ENCODE measurements around the gene SLC6A3.

DNA sequence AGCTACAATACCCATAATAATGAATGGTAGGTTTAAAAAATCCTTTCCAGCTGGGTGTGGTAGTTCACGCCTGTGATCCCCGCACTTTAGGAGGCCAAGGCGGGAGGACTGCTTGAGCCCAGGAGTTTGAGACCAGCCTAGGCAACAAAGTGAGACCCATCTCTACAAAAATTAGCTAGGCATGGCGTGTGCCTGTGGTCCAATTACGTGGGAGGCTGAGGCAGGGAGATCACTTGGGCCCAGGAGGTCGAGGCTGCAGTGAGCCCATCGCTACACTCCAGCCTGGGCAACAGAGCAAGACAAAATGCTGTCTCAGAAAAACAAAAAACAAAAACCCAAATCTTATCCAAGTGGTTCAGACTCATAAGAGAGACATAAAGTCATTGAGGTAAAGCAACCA is 33.8 kb upstream of the SLC6A3 start:
- TF ChIP-seq CTCF (IDR thresholded peaks at IDR 0.05; ENCODE audit: extremely low read depth in 1 of 2, insufficient read depth in 1 of 2, low read depth in 1 of 2, low read length in 2 of 2) (no peak), POLR2A (IDR thresholded peaks at IDR 0.05; ENCODE audit: low read depth, low read length) (no peak), POLR2AphosphoS5 (IDR thresholded peaks at IDR 0.05; ENCODE audit: insufficient read depth, low read depth, low read length) (no peak), JUN (IDR thresholded peaks at IDR 0.05; ENCODE audit: borderline replicate concordance, insufficient read depth, insufficient read length, low read depth) (no peak), GATA2 (IDR thresholded peaks at IDR 0.05; ENCODE audit: insufficient read depth, insufficient read length, low read depth, low read length) (no peak)
- TF ChIP-seq, protein P1, sequence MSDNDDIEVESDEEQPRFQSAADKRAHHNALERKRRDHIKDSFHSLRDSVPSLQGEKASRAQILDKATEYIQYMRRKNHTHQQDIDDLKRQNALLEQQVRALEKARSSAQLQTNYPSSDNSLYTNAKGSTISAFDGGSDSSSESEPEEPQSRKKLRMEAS (IDR thresholded peaks at IDR 0.05; ENCODE audit: insufficient read depth, insufficient read length), result no peak
